H1 (cell line): Measurements from ENCODE around the gene GJD3. TPM values are rescaled to one million over a fixed set of nuclear protein-coding genes. Genes with fewer than 3 reads are reported as not detected.

Experiments used
- CTCF ChIA-PET: fragments of 300-600 bp; sonication (Branson Sonifier 250); formaldehyde crosslinking; loops from one replicate; lab custom pipeline; 2021; ENCODE audit not compliant: partially characterized antibody; lab: Charles Lee
- POLR2A ChIA-PET: fragments of 300-600 bp; sonication (Branson Sonifier 250); formaldehyde crosslinking; loops from one replicate; lab custom pipeline; 2021; ENCODE audit warnings: inconsistent platforms; ENCODE audit not compliant: partially characterized antibody; lab: Charles Lee
- DNase-seq, 2 experiments: peaks; one replicate each; pipeline versions ENCODE4 v3.0.0 to v3.0.0-alpha.2; 2010 to 2022; ENCODE audit warnings: low spot score in 2 of 2, low read depth in 1 of 2, mixed read lengths in 1 of 2
- FAIRE-seq: peaks from 2 replicates; lab custom pipeline; 2011; peaks lifted over from hg19 to GRCh38; lab: Jason Lieb, UNC
- H2AFZ ChIP-seq: 2 replicates; pipeline ENCODE4 v1.8.1; 2012; ENCODE audit warnings: low read length, inconsistent platforms
- H2AK5ac ChIP-seq: 2 replicates; pipeline ENCODE4 v1.6.1; 2013; ENCODE audit warnings: low read depth, low read length
- H2BK120ac ChIP-seq: replicated peaks from 2 replicates; pipeline ENCODE3; 2013; ENCODE audit warnings: low read depth, low read length, inconsistent platforms
- H2BK12ac ChIP-seq: 2 replicates; pipeline ENCODE4 v1.6.1; 2013; ENCODE audit warnings: low read depth, low read length
- H2BK15ac ChIP-seq: 2 replicates; pipeline ENCODE4 v1.6.1; 2013; ENCODE audit warnings: low read length
- H2BK20ac ChIP-seq: 2 replicates; pipeline ENCODE4 v1.6.1; 2013; ENCODE audit warnings: low read length
- H2BK5ac ChIP-seq: 2 replicates; pipeline ENCODE4 v1.6.1; 2013; ENCODE audit warnings: low read depth, low read length
- H3K14ac ChIP-seq: 2 replicates; pipeline ENCODE4 v1.6.1; 2013; ENCODE audit warnings: inconsistent platforms; ENCODE audit not compliant: insufficient read length
- H3K18ac ChIP-seq: 2 replicates; pipeline ENCODE4 v1.6.1; 2013; ENCODE audit warnings: low read length; ENCODE audit errors: extremely low read depth
- H3K23ac ChIP-seq: 2 replicates; pipeline ENCODE4 v1.6.1; 2013; ENCODE audit warnings: inconsistent platforms; ENCODE audit not compliant: insufficient read length
- H3K23me2 ChIP-seq: 2 replicates; pipeline ENCODE4 v1.6.1; 2013; ENCODE audit warnings: low read depth, low read length
- H3K27ac ChIP-seq: 2 replicates; pipeline ENCODE4 v1.6.1; 2011; ENCODE audit warnings: low read depth, low read length, inconsistent platforms
- H3K27me3 ChIP-seq, 4 experiments: replicated peaks in 1 of 4; 1 replicate in 1 of 4; 2 replicates in 3 of 4; pipeline versions ENCODE4 v1.6.1 to v1.8.1; 2011 to 2013; ENCODE audit warnings: low read length in 3 of 4, mild to moderate bottlenecking in 3 of 4, inconsistent platforms in 2 of 4, mixed read lengths in 2 of 4, moderate library complexity in 1 of 4; ENCODE audit not compliant: control insufficient read depth in 3 of 4, insufficient read depth in 3 of 4; ENCODE audit errors: extremely low read depth in 1 of 4
- H3K36me3 ChIP-seq, 4 experiments: 2 replicates each; pipeline versions ENCODE4 v1.6.1 to v1.8.1; 2011 to 2013; ENCODE audit warnings: mild to moderate bottlenecking in 4 of 4, low read length in 3 of 4, moderate library complexity in 2 of 4, control low read depth in 1 of 4, inconsistent platforms in 1 of 4; ENCODE audit not compliant: insufficient read depth in 4 of 4, control insufficient read depth in 2 of 4
- H3K4ac ChIP-seq: replicated peaks from 2 replicates; pipeline ENCODE3; 2013; ENCODE audit warnings: low read length, low read depth, mixed read lengths, inconsistent platforms; ENCODE audit not compliant: insufficient read length
- H3K4me1 ChIP-seq, 4 experiments: replicated peaks in 1 of 4; 1 replicate in 1 of 4; 2 replicates in 3 of 4; pipeline versions ENCODE4 v1.6.1 to v1.8.1; 2011 to 2013; ENCODE audit warnings: low read length in 3 of 4, inconsistent platforms in 2 of 4, mixed read lengths in 1 of 4; ENCODE audit not compliant: insufficient read depth in 4 of 4, control insufficient read depth in 3 of 4
- H3K4me2 ChIP-seq, 2 experiments: 2 replicates each; pipeline versions ENCODE4 v1.6.1 to v1.8.1; 2011 to 2013; ENCODE audit warnings: low read depth in 2 of 2, low read length in 2 of 2, control low read depth in 1 of 2, inconsistent platforms in 1 of 2, mild to moderate bottlenecking in 1 of 2; ENCODE audit not compliant: insufficient read depth in 1 of 2
- H3K4me3 ChIP-seq, 4 experiments: fragments of 200-600, 300-600 bp in 1 of 4; sonication (generic), shearing (Covaris generic), sonication (Bioruptor Twin) in 1 of 4; 2 replicates each; pipeline versions ENCODE4 v1.5.1 to v1.8.1; 2011 to 2016; ENCODE audit warnings: low read length in 4 of 4, low read depth in 3 of 4, control low read depth in 2 of 4, inconsistent platforms in 2 of 4, mild to moderate bottlenecking in 2 of 4, mixed read lengths in 1 of 4, moderate library complexity in 1 of 4; ENCODE audit not compliant: insufficient read depth in 2 of 4; ENCODE audit errors: extremely low read depth in 1 of 4
- H3K56ac ChIP-seq: replicated peaks from 2 replicates; pipeline ENCODE3; 2013; ENCODE audit warnings: low read depth, mild to moderate bottlenecking, mixed read lengths, low read length, inconsistent platforms; ENCODE audit not compliant: insufficient read length
- H3K79me1 ChIP-seq: 2 replicates; pipeline ENCODE4 v1.6.1; 2013; ENCODE audit warnings: low read depth, low read length, control low read depth
- H3K79me2 ChIP-seq, 2 experiments: 2 replicates each; pipeline versions ENCODE4 v1.6.1 to v1.8.1; 2012 to 2013; ENCODE audit warnings: low read length in 2 of 2, mild to moderate bottlenecking in 2 of 2, inconsistent platforms in 1 of 2; ENCODE audit not compliant: insufficient read depth in 2 of 2, control insufficient read depth in 1 of 2
- H3K9ac ChIP-seq, 4 experiments: replicated peaks in 1 of 4; 1 replicate in 1 of 4; 2 replicates in 3 of 4; pipeline versions ENCODE4 v1.6.1 to v1.8.1; 2011 to 2013; ENCODE audit warnings: low read depth in 3 of 4, low read length in 3 of 4, control low read depth in 2 of 4, mild to moderate bottlenecking in 2 of 4, moderate library complexity in 2 of 4, inconsistent platforms in 1 of 4; ENCODE audit errors: extremely low read depth in 1 of 4
- H3K9me3 ChIP-seq, 2 experiments: 2 replicates each; pipeline versions ENCODE4 v1.6.1 to v1.8.1; 2012 to 2013; ENCODE audit warnings: mild to moderate bottlenecking in 2 of 2, moderate library complexity in 2 of 2, control low read depth in 1 of 2, inconsistent platforms in 1 of 2, low read depth in 1 of 2, low read length in 1 of 2, mixed read lengths in 1 of 2; ENCODE audit not compliant: insufficient read depth in 2 of 2
- H4K20me1 ChIP-seq, 2 experiments: replicated peaks in 1 of 2; 2 replicates each; pipeline versions ENCODE3 to v1.8.1; 2011 to 2013; ENCODE audit warnings: inconsistent platforms in 2 of 2, low read length in 2 of 2, mild to moderate bottlenecking in 1 of 2; ENCODE audit not compliant: insufficient read depth in 2 of 2, control insufficient read depth in 1 of 2
- H4K5ac ChIP-seq: 2 replicates; pipeline ENCODE4 v1.6.1; 2013; ENCODE audit warnings: low read length, low read depth, mixed read lengths, inconsistent platforms; ENCODE audit not compliant: insufficient read length
- H4K8ac ChIP-seq: 2 replicates; pipeline ENCODE4 v1.8.0; 2013; ENCODE audit warnings: mild to moderate bottlenecking, moderate library complexity, low read length, inconsistent platforms; ENCODE audit not compliant: insufficient read depth; ENCODE audit errors: extremely low read depth
- H4K91ac ChIP-seq: replicated peaks from 2 replicates; pipeline ENCODE3; 2013; ENCODE audit warnings: low read length, mixed read lengths, inconsistent platforms; ENCODE audit not compliant: insufficient read length
- RBBP5 ChIP-seq: IDR thresholded peaks from 2 replicates; pipeline ENCODE4 v1.7.1; 2012; ENCODE audit warnings: low read depth, mild to moderate bottlenecking, inconsistent platforms, low read length, moderate library complexity, borderline replicate concordance
- WGBS, 2 experiments: shearing (Covaris generic) in 1 of 2; methylation state at CpG; one replicate each; pipeline versions ENCODE4 v1.1.6 to v1.1.7; 2013 to 2015; ENCODE audit warnings: low lambda C conversion rate in 2 of 2, mixed read lengths in 2 of 2, inconsistent platforms in 1 of 2, low coverage in 1 of 2, missing lambda C conversion rate in 1 of 2; ENCODE audit not compliant: insufficient replicate concordance in 2 of 2, insufficient coverage in 1 of 2, insufficient read length in 1 of 2; ENCODE audit errors: extremely low coverage in 1 of 2, missing lambda C conversion rate in 1 of 2; 5-methylcytosine and 5-hydroxymethylcytosine counted together
- polyA plus RNA-seq, 7 experiments: library from polyadenylated mRNA; depleted of rRNA in 3 of 7; stranded (reverse) in 5 of 7; unstranded in 2 of 7; fragments of >200 nt in 5 of 7; fragments of 200-250 nt in 2 of 7; gene quantifications; 1 replicate in 5 of 7; 2 replicates in 1 of 7; 4 replicates in 1 of 7; pipeline versions ENCODE4 v1.2.1 to v1.2.3, GENCODE V29; 2011 to 2013; ENCODE audit warnings: missing spikeins in 2 of 7, mixed read lengths in 2 of 7
- total RNA-seq: library from RNA; stranded (reverse); fragmentation: NEBNext Ultra II Directional; extraction: Animal tissue kit (Norgen Biotek cat#: 25700); gene quantifications from 2 replicates; pipeline ENCODE4 v1.2.1, GENCODE V29; 2021

GJD3 gene
- total and polyA plus RNA-seq, 2 of the 8 experiments (the other 6 are each of a cell fraction or from before 2014, with no cell fraction given): 0.53 to 1.9 TPM

- H2AFZ ChIP-seq: no peak overlapping the region
- H3K23ac ChIP-seq: no peak overlapping the region
- 52% methylated on average over 27 of the region's 29 CpGs; no CpG with 5 or more reads in 1 of the 2 experiments for WGBS, 2 experiments
- no peaks in the 10 kb centered on the region for H3K79me1 ChIP-seq
- POLR2A ChIA-PET: interaction anchor here (0.8 to 27.8 kb wide), 5 partner anchors 8 to 53 kb away, joined by 3 to 570 read pairs (median 5); partner anchors contain the start of genes CDC6 and RARA
- H2BK12ac ChIP-seq: no peak overlapping the region
- peak in 1 of 2 experiments; percentile 100 for DNase-seq
- no peak overlapping the region for H2BK20ac ChIP-seq
- no peak overlapping the region for H3K56ac ChIP-seq
- CTCF ChIA-PET: interaction anchor here (0.8 to 30.8 kb wide), 25 partner anchors 9 to 1636 kb away, joined by 3 to 1198 read pairs (median 4); partner anchors contain the start of genes GJD3, RARA and WIPF2
- no peak overlapping the region for H2AK5ac ChIP-seq
- no peak overlapping the region for H3K4me3 ChIP-seq
- no peak overlapping the region for H3K9ac ChIP-seq
- no peak overlapping the region for H3K27ac ChIP-seq
- H4K8ac ChIP-seq: no peak overlapping the region
- no peak overlapping the region for H2BK120ac ChIP-seq
- no peak overlapping the region for H4K5ac ChIP-seq
- H4K91ac ChIP-seq: no peak overlapping the region
- no peak for FAIRE-seq
- no peaks in the 10 kb centered on the region for H3K36me3 ChIP-seq
- H3K14ac ChIP-seq: no peak overlapping the region
- peaks cover 4 to 12% of the 10 kb centered on the region in 2 experiments for H4K20me1 ChIP-seq
- H3K9me3 ChIP-seq: no peaks in the 10 kb centered on the region
- no peaks in the 10 kb centered on the region for H3K79me2 ChIP-seq
- no peaks in the 10 kb centered on the region; the same call in 1 of the 2 replicates for H3K23me2 ChIP-seq
- H3K4me2 ChIP-seq: 0 out of 4 replicates have a peak overlapping the region, but pooled peaks of 1 of the 2 experiments have one; percentile 10
- no peak overlapping the region; the same call in 1 of the 2 replicates for H2BK5ac ChIP-seq
- no peak overlapping the region for H3K4ac ChIP-seq
- no peak overlapping the region for H3K18ac ChIP-seq
- H3K4me1 ChIP-seq: peaks cover 0 to 20% (median 12%) of the 10 kb centered on the region in 4 experiments; a peak in 6 of 7 replicates
- 0 out of 7 replicates have a peak, but pooled peaks cover 0 to 2% (median 0%) of the 10 kb centered on the region in 4 experiments for H3K27me3 ChIP-seq
- H2BK15ac ChIP-seq: no peak overlapping the region
- 0 out of 2 replicates have a peak, but pooled peaks have one; percentile 18 for TF ChIP-seq RBBP5
Observed at GRCh38 chr17:40355123-40355803, 9.3 kb downstream of the GJD3 start.
